Rectal smooth muscle tissue (tissue), 1 donor: Measurements from ENCODE around the gene ANKRD7.

ENCODE experiments used
- H3K27ac ChIP-seq: one replicate; pipeline ENCODE4 v1.7.0; 2013; ENCODE audit warnings: low read depth, low read length, inconsistent platforms
- H3K27me3 ChIP-seq: one replicate; pipeline ENCODE4 v1.7.0; 2013; ENCODE audit warnings: low read length; ENCODE audit not compliant: control insufficient read depth, insufficient read depth
- H3K36me3 ChIP-seq: one replicate; pipeline ENCODE4 v1.7.0; 2013; ENCODE audit warnings: low read length; ENCODE audit not compliant: control insufficient read depth, insufficient read depth
- H3K4me1 ChIP-seq: one replicate; pipeline ENCODE4 v1.7.0; 2013; ENCODE audit warnings: low read length; ENCODE audit not compliant: control insufficient read depth, insufficient read depth
- H3K4me3 ChIP-seq: one replicate; pipeline ENCODE4 v1.7.0; 2013; ENCODE audit warnings: low read length
- H3K9ac ChIP-seq: one replicate; pipeline ENCODE4 v1.7.0; 2013; ENCODE audit warnings: low read length

Gene ANKRD7

DNA sequence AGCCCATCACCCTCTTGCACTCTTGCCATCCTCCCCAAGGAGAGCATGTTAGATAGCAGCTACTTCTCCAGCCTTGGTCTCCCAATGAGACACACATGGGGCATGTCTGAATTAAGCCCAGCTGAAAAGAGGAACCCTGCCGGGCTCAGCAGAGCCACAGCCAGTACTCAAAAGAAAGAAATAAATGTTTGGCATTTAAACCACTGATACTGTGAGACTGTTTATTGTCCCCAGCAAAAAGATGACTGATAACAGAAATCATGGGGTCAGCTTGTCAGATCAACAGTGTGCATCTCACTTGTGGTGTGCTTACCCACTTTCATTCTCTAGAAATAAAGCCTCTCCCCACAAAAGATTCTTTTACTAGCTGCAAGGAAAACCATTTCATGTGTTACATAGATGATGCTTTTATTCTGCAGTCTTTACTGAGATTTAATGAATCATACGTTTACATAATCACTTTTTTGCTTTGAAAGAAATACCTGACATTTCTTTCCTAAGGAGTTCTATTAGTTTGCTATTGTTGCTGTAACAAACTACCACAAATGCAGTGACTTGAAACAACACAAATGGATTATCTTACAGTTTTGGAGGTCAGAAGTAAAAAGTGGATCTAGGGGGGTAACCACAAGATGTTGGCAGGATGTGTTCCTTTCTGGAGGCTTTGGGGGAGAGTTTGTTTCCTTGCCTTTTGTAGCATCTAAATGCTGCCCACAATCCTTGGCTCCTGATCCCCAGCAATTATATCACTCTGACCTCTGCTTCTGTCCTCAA, 20.9 kb downstream of the ANKRD7 start:
- no peak overlapping the region for H3K27ac ChIP-seq

DNA sequence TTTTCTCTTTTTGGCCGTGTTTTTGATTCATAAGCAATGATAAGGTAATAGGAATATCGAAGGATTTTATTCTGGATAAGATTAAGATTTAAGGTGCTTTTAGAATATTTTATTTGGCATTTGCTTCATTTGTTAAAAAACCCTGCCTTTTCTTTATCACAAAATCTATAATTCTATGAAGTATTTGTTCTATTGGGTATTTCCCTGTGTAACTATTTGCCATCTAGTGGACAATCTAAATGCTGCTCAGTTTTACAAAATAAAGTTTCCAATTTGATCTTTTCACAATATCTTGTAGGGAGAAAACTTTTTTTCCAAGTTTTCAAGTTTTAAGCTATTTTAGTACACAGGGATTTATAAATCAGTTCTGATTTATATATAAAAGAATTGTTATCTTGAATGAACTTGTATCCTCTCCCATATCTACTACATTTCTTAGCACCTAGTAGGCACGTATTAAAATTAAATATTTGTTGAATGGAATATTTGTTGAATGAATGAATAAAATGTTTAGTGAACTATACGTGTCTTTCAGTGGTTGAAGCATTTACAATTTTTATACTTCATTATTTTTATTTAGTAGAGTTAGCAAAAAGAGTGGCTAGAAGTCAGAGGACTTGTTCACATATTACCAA, 26.5 kb downstream of the ANKRD7 start:
- Histone ChIP-seq H3K36me3 (no peaks in the 10 kb centered on the region), H3K27ac (no peak overlapping the region), H3K4me1 (no peaks in the 10 kb centered on the region), H3K27me3 (no peaks in the 10 kb centered on the region), H3K4me3 (no peak overlapping the region), H3K9ac (no peak overlapping the region)

More for the DNA sequence above, 20.9 kb downstream of the ANKRD7 start:
- Histone ChIP-seq H3K9ac (no peak overlapping the region), H3K4me3 (no peak overlapping the region), H3K4me1 (no peaks in the 10 kb centered on the region), H3K36me3 (no peaks in the 10 kb centered on the region), H3K27me3 (no peaks in the 10 kb centered on the region)

DNA sequence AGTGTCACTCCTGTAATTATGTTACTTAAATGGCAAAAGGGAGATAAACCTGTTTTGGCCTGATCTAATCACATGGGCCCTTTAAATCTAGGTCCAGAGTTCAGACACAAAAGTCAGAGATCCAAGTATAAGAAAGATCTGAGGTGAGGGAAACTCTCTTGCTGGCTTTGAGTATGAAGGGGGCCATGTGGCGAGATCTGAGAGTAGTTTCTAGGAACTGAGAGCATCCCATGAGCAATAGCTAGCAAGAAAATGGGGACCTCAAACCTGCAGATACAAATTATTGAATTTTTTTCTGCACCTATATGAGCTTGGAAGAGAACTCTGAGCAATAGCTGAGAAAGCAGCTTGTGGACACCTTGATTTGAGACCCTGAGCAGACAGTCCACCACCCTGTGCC, 27.6 kb downstream of the ANKRD7 start:
- H3K27me3 ChIP-seq: no peaks in the 10 kb centered on the region
- H3K27ac ChIP-seq: no peak overlapping the region
- no peaks in the 10 kb centered on the region for H3K4me1 ChIP-seq
- H3K9ac ChIP-seq: no peak overlapping the region
- no peaks in the 10 kb centered on the region for H3K36me3 ChIP-seq
- H3K4me3 ChIP-seq: no peak overlapping the region

DNA sequence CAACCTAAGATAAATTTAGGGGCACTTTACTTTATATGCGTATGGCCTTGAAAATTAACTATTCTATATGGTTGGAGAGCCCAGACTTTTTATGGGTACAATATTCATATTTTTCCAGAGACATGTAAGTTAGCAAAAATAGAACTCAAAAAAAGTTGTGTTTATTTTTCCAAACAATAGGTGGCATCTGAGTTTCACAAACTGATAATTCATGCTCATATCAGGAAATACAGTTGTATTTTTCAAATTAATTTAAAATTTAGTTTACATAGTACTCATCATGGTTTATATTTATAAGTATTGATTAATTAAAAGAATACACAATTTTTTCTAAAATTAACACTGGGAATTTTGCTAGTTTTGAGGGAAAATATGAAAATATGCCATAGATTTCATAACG, 34.6 kb downstream of the ANKRD7 start:
- Histone ChIP-seq H3K4me3 (no peak overlapping the region), H3K27me3 (no peaks in the 10 kb centered on the region), H3K36me3 (no peaks in the 10 kb centered on the region), H3K9ac (no peak overlapping the region), H3K4me1 (no peaks in the 10 kb centered on the region), H3K27ac (no peak overlapping the region)

DNA sequence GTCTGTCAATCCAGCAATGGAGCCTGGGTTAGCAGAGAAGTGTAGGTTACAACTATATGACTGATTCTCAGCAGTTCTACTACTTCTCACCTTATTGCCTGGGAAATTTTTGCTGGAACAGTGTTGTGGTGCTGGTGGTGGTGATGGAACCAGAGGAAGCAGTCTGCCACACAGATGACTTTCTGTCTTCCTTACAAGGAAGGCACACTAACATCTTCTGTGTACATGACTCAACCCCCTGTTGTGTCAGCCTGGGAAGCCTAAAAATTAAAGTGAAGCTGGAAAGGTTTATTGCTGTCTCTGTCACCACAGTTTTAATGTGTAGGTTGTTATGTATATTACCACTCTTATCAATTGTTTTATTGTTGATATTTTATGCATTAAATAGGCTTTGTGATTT, 40.3 kb downstream of the ANKRD7 start:
- no peak overlapping the region for H3K27ac ChIP-seq
- H3K27me3 ChIP-seq: no peaks in the 10 kb centered on the region
- no peaks in the 10 kb centered on the region for H3K36me3 ChIP-seq
- H3K4me1 ChIP-seq: no peaks in the 10 kb centered on the region
- H3K4me3 ChIP-seq: no peak overlapping the region
- no peak overlapping the region for H3K9ac ChIP-seq

DNA sequence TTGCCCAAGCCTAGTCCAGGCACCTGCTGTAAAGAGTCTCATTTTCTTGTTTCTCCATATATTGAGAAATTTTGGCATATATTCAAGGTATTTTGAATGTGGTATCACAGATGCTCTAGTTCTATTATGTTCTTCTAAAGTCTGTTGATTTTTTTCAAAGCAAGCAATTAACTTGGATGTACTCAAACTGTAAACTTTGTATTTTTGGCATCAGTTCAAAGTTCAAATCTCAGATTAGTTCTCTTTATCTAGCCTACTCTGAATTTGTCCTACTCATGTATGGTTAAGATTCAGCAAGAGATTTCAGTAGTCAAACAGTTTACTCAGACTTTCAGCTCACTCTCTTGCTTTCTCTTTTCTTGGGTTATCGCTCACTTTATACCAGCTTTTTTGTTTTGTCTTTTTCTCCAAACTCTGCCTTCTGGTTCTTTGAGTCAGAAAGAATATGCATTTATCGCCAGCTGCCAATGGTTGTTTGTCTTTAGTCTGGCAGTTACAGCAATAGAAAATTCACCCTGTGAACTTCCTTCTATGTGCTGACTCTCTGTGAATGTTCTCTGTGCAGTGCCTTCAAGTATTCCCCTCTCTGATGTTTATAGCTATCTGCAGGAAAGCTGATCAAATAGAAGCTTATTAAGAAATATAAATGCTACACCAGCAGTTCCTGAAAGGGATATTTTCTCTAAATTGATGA, 56.0 kb downstream of the ANKRD7 start:
- H3K27ac ChIP-seq: no peak overlapping the region
- no peaks in the 10 kb centered on the region for H3K27me3 ChIP-seq
- H3K9ac ChIP-seq: no peak overlapping the region
- no peaks in the 10 kb centered on the region for H3K36me3 ChIP-seq
- H3K4me3 ChIP-seq: no peak overlapping the region
- no peaks in the 10 kb centered on the region for H3K4me1 ChIP-seq

DNA sequence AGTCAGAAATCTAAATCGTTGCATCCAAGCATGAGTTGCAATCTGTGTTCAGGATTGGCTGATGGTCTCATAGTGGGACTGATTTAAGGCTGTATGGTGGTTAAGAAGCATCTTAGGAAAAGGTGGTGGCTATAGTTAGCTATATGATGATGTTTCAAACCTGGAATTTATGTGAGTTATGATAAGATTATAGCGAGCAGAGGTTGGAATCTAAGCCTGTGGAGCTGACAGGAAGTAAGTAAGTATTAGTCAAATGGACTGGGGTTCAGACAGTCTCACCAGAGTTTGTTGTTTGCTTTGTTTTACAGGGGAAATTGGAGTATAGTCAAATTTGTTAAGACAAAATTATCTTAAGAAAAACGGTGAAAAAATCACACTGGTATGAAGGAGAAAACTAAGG, 56.7 kb downstream of the ANKRD7 start:
- no peaks in the 10 kb centered on the region for H3K36me3 ChIP-seq
- no peak overlapping the region for H3K4me3 ChIP-seq
- no peak overlapping the region for H3K27ac ChIP-seq
- no peaks in the 10 kb centered on the region for H3K27me3 ChIP-seq
- H3K4me1 ChIP-seq: no peaks in the 10 kb centered on the region
- H3K9ac ChIP-seq: no peak overlapping the region

DNA sequence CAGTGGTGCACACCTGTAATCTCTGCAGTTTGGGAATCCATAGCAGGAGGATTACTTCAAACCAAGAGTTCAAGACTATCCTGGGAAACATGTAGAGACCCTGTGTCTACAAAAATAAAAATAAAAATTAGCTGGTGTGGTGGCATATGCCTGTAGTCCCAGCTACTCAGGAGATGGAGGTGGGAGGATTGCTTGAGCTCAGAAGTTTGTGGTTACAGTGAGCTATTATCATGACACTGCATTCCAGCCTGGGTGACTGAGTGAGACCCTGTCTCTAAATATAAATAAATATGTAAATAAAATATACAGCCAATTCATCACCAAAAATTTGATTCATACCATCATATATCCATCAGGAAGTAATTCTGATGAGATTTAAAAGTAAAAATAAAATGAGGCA, 60.9 kb downstream of the ANKRD7 start:
- no peak overlapping the region for H3K27ac ChIP-seq
- no peak overlapping the region for H3K9ac ChIP-seq
- H3K36me3 ChIP-seq: no peaks in the 10 kb centered on the region
- H3K4me3 ChIP-seq: no peak overlapping the region
- no peaks in the 10 kb centered on the region for H3K27me3 ChIP-seq
- no peaks in the 10 kb centered on the region for H3K4me1 ChIP-seq

DNA sequence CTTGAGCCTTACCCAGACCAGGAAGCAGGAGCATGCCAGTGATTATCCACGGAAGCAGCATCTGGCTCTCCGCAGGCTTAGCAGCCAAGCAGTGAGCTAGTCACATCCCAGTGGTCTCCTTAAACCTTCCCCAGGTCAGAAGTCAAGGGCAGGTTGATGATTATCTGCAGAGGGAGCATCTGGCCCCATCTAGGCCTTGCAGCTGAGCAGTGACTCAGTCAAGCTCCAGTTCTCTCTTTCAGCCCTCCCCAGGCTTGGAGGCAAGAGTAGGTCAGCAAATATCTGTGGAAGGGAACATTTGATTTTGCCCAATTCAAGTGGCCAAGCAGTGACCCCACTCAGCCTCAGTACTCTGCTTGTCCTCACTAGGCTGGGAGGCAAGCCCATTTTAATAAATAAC, 61.6 kb downstream of the ANKRD7 start:
- H3K27ac ChIP-seq: no peak overlapping the region
- no peak overlapping the region for H3K4me3 ChIP-seq
- H3K36me3 ChIP-seq: no peaks in the 10 kb centered on the region
- H3K4me1 ChIP-seq: no peaks in the 10 kb centered on the region
- H3K9ac ChIP-seq: no peak overlapping the region
- H3K27me3 ChIP-seq: no peaks in the 10 kb centered on the region

DNA sequence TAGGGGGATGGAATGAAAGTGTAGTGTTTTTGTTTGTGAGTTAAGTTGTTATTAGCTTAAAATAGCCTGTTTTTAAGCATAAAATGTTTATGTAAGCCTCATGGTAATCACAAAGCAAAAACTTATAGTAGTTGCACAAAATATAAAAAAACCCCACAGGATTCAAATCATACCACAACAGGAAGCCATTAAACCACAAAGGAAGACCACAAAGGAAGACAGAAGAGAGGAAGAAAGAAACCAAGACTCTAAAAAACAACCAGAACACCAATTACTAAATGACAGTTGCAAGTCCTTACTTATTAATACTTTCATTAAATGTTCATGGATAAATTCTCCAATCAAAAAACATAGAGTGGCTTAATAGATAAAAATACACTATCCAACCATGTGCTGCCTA, 63.6 kb downstream of the ANKRD7 start:
- Histone ChIP-seq H3K4me1 (no peaks in the 10 kb centered on the region), H3K4me3 (no peak overlapping the region), H3K27me3 (no peaks in the 10 kb centered on the region), H3K36me3 (no peaks in the 10 kb centered on the region), H3K9ac (no peak overlapping the region), H3K27ac (no peak overlapping the region)

DNA sequence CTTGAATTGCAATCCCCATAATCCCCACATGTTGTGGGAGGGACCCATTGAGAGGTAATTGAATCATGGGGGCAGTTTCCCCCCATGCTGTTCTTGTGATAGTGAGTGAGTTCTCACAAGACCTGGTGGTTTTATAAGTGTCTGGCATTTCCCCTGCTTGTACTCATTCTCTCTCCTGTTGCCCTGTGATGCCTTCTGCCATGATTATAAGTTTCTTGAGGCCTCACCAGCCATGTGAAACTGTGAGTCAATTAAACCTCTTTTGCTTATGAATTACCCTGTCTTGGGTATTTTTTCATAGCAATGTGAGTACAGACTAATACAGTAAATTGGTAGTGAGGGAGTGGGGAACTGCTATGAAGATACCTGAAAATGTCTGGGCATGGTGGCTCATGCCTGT, 65.0 kb downstream of the ANKRD7 start:
- Histone ChIP-seq H3K36me3 (no peaks in the 10 kb centered on the region), H3K4me3 (no peak overlapping the region), H3K27ac (no peak overlapping the region), H3K4me1 (no peaks in the 10 kb centered on the region), H3K9ac (no peak overlapping the region), H3K27me3 (no peaks in the 10 kb centered on the region)
